Activated naive CD4-positive, alpha-beta T cell treated with anti-CD3 and anti-CD28 coated beads, Interleukin-2, amount 50 U/mL, for 72 hours (primary cell): ENCODE measurements around the gene METRN. TPM values are rescaled to one million over a fixed set of nuclear protein-coding genes. Genes with fewer than 3 reads are reported as not detected.
"Not testable (repeated sequence)": the region's sequence is repeated elsewhere in the genome, so short reads cannot be mapped to it uniquely, and the experiment has no call there.

Experiments used
- ATAC-seq, 2 donors: fragments of 150-1000 bp; cut with Tn5 transposase; 2 replicates each; pipeline ENCODE4 v1.10.0; 2021; ENCODE audit warnings: mild to moderate bottlenecking in 2 of 2, moderate library complexity in 2 of 2
- DNase-seq, 2 donors: peaks; one replicate each; pipeline ENCODE4 v3.0.0; 2021 to 2022; ENCODE audit warnings: low spot score in 2 of 2
- H3K27ac Mint-ChIP-seq, 2 donors: one replicate each; pipeline ENCODE4 v1.8.0; 2022; ENCODE audit warnings: mild to moderate bottlenecking in 2 of 2, mixed read lengths in 2 of 2
- H3K36me3 Mint-ChIP-seq, 2 donors: one replicate each; pipeline ENCODE4 v1.8.0; 2022; ENCODE audit warnings: mixed read lengths in 2 of 2
- H3K9me3 Mint-ChIP-seq, 2 donors: one replicate each; pipeline ENCODE4 v1.8.0; 2022; ENCODE audit warnings: mixed read lengths in 2 of 2
- total RNA-seq, 2 donors: library from RNA; stranded (reverse); gene quantifications; one replicate each; pipeline ENCODE4 v1.2.3, GENCODE V29; 2022

Gene METRN
- total RNA-seq, 2 donors from 2014 or later: 10.1 to 14.7 TPM

- ATAC-seq (peak; percentile 65 to 71), DNase-seq (peak; percentile 78 to 90)
- H3K36me3 Mint-ChIP-seq: no peaks in the 10 kb centered on the region
- H3K27ac Mint-ChIP-seq: no peak overlapping the region
- H3K9me3 Mint-ChIP-seq: no peaks in the 10 kb centered on the region
These were observed 3.2 kb upstream of the METRN start for GRCh38 chr16:711548-712320.

DNA sequence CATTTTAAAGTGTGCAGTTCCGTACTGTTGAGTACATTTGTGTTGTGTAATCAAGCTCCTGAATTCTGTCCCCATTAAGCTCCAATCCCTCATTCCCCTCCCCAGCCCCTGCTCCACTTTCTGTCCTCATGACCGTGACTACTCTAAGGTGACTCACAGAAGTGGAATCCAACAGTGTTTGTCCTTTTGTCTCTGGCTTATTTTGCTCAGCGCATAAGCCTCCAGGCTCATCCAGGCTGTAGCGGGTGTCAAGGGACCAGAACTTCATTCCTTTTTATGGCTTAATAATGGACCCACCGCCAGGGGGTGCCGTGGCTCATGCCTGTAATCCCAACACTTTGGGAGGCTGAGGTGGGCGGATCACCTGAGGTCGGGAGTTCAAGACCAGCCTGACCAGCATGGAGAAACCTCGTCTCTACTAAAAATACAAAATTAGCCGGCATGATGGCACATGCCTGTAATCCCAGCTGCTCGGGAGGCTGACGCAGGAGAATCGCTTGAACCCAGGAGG is 2.1 kb upstream of the METRN start:
- peak in 1 of 2 donors; percentile 79 for DNase-seq
- H3K9me3 Mint-ChIP-seq, ATAC-seq, H3K27ac Mint-ChIP-seq, H3K36me3 Mint-ChIP-seq: not testable (repeated sequence)

DNA sequence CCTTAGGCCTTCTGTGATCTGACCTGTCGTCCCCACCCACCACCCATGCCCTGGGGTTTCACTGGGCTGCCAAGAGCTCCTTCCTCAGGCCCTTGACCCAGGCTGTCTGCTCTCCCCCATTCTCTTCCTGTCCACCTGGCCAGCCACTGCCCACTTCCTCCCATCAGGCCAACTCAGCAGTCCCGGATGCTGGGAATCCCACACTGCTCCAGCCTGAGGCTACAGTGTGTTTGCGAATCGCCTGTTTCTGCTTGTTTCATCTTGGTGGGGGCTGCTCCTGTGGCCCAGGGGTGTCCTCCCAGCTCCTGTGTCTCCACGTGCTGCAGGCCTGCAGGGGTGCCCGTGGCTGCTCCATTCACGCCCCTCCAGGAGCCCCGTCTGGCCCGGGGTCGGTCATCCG is 839 bp upstream of the METRN start:
- H3K27ac Mint-ChIP-seq: no peak overlapping the region
- H3K36me3 Mint-ChIP-seq: no peaks in the 10 kb centered on the region
- ATAC-seq: no peak
- no peaks in the 10 kb centered on the region for H3K9me3 Mint-ChIP-seq
- DNase-seq: no peak

DNA sequence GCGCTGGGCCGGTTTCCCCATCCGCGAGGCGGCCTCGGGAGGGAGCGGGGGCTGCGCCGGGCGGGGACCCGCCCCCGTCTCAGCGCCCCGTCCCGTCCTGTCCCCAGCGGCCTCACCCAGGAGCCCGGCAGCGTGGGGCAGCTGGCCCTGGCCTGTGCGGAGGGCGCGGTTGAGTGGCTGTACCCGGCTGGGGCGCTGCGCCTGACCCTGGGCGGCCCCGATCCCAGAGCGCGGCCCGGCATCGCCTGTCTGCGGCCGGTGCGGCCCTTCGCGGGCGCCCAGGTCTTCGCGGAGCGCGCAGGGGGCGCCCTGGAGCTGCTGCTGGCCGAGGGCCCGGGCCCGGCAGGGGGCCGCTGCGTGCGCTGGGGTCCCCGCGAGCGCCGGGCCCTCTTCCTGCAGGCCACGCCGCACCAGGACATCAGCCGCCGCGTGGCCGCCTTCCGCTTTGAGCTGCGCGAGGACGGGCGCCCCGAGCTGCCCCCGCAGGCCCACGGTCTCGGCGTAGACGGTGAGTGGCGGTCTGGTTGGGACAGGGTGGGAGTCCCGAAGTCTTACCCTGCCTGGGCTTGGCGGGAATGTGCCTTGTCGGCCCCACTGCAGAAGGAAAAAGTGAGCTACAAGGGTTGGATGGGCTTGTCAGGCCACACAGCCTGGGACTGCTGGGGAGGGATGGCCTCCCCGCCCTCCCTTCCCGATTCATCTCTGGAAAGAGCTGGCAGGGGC is 720 bp downstream of the METRN start:
- Mint-ChIP-seq H3K36me3 (no peaks in the 10 kb centered on the region), H3K9me3 (no peaks in the 10 kb centered on the region), H3K27ac (no peak overlapping the region)
- ATAC-seq: peak; percentile 10 to 22
- DNase-seq: no peak

GRCh38 chr16:716200-716568 is 1.3 kb downstream of the METRN start:
- Mint-ChIP-seq H3K9me3 (no peaks in the 10 kb centered on the region), H3K27ac (no peak overlapping the region), H3K36me3 (no peaks in the 10 kb centered on the region)
- DNase-seq (no peak), ATAC-seq (no peak)

DNA sequence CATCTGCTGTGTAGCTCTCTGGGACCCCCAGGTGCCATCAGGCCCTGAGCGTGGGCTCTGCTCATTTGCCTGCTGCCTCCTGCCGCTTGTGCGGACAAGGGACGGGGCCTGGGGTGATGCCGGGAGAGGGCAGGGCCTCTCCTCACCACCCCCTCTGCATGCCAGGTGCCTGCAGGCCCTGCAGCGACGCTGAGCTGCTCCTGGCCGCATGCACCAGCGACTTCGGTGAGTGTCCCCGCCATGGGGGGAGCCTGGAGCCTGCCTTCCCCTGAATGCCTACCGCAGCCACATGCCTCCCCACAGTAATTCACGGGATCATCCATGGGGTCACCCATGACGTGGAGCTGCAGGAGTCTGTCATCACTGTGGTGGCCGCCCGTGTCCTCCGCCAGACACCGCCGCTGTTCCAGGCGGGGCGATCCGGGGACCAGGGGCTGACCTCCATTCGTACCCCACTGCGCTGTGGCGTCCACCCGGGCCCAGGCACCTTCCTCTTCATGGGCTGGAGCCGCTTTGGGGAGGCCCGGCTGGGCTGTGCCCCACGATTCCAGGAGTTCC is 1.9 kb downstream of the METRN start:
- no peaks in the 10 kb centered on the region for H3K9me3 Mint-ChIP-seq
- no peaks in the 10 kb centered on the region for H3K36me3 Mint-ChIP-seq
- ATAC-seq: no peak
- no peak overlapping the region for H3K27ac Mint-ChIP-seq
- DNase-seq: no peak

DNA sequence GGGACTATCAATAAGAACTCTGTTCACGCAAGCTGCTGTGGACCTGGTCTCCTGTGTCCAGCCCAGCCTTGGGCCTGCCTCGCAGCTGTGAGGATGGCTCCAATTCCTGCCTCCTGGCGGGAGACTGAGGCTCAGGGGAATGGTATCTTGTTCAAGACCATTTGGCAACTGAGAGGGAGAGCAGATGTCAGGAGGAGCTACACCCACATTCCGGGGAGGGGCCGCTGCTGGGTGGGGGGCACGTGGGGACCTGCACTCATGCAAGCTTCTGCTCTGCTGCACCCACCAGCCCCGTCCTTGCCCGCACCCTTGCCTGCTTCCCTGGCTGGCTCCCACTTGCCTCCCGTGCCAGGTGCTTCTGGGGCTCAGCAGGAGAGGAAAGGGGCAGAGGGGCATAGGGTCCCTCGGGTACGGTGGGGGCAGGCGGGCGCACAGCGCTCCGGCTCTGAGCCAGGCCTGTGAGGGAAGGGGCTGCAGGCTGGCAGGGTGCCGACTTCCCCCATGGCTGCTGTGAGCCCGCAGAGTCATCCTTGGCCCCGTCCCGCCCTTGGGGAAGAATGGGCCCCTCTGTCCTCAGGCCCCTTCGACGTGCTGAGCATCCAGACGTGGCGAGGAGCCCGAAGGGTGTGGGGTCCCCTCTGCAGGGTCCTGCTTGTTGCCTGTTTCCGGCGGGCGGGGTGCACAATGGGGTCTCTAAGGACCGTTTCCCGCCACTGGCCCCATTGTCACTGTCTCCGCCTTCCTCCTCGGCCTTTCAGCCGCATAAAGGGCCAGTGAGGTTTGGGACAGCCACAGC is 2.7 kb downstream of the METRN start:
- H3K36me3 Mint-ChIP-seq: no peaks in the 10 kb centered on the region
- H3K27ac Mint-ChIP-seq: no peak overlapping the region
- DNase-seq (no peak), ATAC-seq (no peak)
- no peaks in the 10 kb centered on the region for H3K9me3 Mint-ChIP-seq

- Mint-ChIP-seq H3K36me3 (no peaks in the 10 kb centered on the region), H3K9me3 (no peaks in the 10 kb centered on the region), H3K27ac (no peak overlapping the region)
- DNase-seq (no peak), ATAC-seq (no peak)
These were observed 3.5 kb downstream of the METRN start for GRCh38 chr16:718389-718788.

DNA sequence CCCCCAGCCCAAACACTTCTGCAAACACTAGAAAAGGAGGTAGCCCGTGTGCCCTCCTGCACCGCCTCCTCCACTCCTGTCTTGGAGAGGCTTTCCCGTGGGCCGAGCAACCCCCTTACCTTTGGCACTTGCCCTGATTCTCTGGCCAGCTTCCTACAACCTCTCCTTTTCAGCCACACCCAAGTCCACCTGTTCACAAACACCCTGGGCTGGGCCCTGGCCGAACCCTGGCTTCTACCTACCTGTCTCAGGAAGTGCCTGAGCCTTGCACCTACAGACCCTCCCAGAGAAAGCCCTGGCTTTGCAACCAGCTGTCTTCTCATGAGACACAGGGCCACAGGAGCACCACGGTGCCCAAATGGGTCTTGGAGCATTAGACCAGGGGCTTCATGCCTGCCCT is 4.0 kb downstream of the METRN start:
- DNase-seq: no peak
- ATAC-seq: no peak
- no peaks in the 10 kb centered on the region for H3K36me3 Mint-ChIP-seq
- peak overlapping the region in 1 of 2 donors; percentile 38 for H3K27ac Mint-ChIP-seq
- H3K9me3 Mint-ChIP-seq: no peaks in the 10 kb centered on the region

DNA sequence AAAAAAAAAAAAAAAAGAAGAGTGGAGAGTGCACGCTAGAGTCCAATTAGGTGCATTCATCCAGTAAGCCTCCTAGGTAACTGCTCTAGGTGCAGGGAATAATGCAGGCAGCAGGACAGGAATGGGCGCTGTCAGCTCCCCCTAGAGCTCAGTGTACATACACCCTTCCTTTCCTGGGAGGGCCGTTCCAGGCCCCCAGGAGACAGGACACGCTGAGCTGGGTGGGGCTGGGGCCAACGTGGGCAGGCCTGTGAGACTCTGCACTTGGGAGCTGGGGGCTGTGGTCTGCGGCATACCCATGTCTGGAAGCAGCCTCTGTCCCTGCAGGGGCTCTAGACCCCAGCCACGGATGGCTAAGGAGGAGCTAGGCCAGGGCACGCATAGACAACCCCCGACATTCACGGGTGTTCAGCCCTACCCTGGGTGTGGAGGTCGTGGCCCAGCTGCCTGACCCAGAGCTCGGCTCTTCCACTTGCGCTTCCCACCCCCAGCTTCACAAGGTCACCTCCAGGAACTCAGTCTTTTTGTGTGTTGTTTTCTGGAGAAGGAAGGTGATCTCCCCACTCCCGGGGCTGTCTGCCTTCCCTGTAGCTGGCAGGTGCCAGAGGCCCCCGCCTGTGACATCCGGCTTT is 5.0 kb downstream of the METRN start:
- no peak for DNase-seq
- peak; percentile 7 to 10 for ATAC-seq
- no peaks in the 10 kb centered on the region for H3K9me3 Mint-ChIP-seq
- H3K27ac Mint-ChIP-seq: peak overlapping the region; percentile 75 to 78
- no peaks in the 10 kb centered on the region for H3K36me3 Mint-ChIP-seq

- no peaks in the 10 kb centered on the region for H3K36me3 Mint-ChIP-seq
- peak overlapping the region; percentile 75 to 78 for H3K27ac Mint-ChIP-seq
- H3K9me3 Mint-ChIP-seq: no peaks in the 10 kb centered on the region
- ATAC-seq: peak; percentile 54 to 62
- peak in 1 of 2 donors; percentile 54 for DNase-seq
These were observed 5.6 kb downstream of the METRN start for GRCh38 chr16:720447-720989.

GRCh38 chr16:720990-721764 is 6.3 kb downstream of the METRN start, which contains the start of gene ANTKMT:
ANTKMT (plus strand) TSS chr16:721146; CDS start chr16:721275, 129 bp downstream.
- H3K36me3 Mint-ChIP-seq: no peaks in the 10 kb centered on the region
- H3K27ac Mint-ChIP-seq: peak within 1 kb of the TSS; percentile 75 to 78
- ATAC-seq: peak; percentile 75 to 80
- DNase-seq: peak; percentile 79 to 88
- H3K9me3 Mint-ChIP-seq: no peaks in the 10 kb centered on the region

DNA sequence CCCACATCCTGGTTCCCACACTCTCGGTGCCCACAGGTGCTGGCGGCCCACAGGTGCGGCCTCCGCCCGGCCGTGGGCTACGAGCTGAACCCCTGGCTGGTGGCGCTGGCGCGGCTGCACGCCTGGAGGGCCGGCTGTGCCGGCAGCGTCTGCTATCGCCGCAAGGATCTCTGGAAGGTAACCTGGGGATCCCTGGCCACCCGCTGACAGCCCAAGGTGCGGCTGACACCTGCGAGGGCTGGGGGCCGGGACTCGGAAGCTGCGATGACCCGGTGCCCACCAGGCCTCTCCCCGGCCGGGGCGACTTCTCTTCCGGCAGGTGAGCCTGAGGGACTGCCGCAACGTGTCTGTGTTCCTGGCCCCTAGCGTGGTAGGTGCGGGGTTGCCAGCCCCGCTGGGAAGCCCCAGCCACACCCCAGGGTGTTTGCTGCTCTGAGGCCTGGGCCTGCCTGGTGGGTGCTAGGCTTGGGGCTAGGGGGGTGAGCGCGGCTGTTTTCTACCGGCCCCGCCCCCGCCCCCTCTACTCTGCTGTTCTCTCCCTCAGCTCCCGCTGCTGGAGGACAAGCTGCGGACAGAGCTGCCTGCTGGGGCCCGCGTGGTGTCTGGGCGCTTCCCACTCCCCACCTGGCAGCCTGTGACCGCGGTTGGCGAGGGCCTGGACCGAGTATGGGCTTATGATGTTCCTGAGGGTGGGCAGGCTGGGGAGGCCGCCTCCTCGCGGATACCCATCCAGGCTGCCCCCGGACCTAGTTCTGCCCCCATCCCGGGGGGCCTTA is 7.0 kb downstream of the METRN start:
- no peaks in the 10 kb centered on the region for H3K36me3 Mint-ChIP-seq
- H3K9me3 Mint-ChIP-seq: no peaks in the 10 kb centered on the region
- ATAC-seq: peak in 1 of 2 donors; percentile 1
- H3K27ac Mint-ChIP-seq: no peak overlapping the region
- DNase-seq: no peak

DNA sequence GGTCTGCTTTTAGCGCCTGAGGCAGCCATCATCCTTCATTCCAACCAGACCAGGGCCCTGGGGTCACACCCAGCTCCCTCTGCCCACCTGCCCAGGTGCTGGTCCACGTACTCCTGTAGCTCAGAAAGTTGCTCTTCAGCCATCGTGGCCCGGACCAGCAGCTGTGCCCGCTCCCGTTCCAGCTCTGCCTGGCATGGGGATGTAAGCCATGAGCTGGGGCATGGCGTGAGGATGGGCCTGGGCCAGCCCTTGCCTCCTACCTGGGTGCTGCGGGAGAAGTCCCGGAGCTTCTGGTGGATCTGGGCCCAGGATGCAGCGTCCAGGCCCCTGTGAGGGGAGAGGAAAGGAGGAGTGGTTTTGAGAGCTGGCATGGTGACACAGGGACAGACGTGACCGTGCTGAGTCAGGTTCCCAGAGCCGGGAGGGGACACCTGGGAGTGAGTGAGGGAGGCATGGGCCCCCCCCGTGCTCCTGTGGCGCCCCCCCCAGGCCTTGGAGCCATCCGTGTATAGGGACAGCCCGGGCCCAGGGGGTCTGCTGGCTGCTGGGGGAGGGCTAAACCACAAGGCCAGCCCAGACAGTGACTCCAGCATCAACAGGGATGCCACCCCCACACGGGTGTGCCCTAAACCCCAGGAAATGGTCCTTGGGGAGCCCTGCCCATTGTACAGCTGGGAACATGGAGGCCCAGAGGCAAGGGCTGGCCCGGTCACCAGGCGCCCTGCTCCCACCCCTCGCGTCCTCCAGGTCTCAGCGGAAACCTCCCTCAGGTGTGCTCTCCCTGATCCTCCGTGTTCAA is 8.1 kb downstream of the METRN start:
- no peaks in the 10 kb centered on the region for H3K36me3 Mint-ChIP-seq
- H3K27ac Mint-ChIP-seq: no peak overlapping the region
- ATAC-seq: no peak
- DNase-seq: no peak
- H3K9me3 Mint-ChIP-seq: no peaks in the 10 kb centered on the region
